Keratinocyte (primary cell): ENCODE measurements around the gene LPCAT1.

Experiments used
- EZH2 ChIP-seq: IDR thresholded peaks from one replicate; pipeline ENCODE4 v1.6.1; 2012; ENCODE audit warnings: inconsistent platforms, mild to moderate bottlenecking, low read length, moderate library complexity
- TF ChIP-seq, protein P1 (sequence below), 3 experiments: IDR thresholded peaks in 1 of 3; conservative IDR thresholded peaks in 1 of 3; optimal IDR thresholded peaks in 1 of 3; 2 replicates in 2 of 3; 3 replicates in 1 of 3; pipeline versions ENCODE3 to v1.5.1; 2011; ENCODE audit warnings: low read length in 3 of 3, mild to moderate bottlenecking in 3 of 3, moderate library complexity in 2 of 3, control low read depth in 1 of 3, inconsistent platforms in 1 of 3; ENCODE audit not compliant: insufficient read depth in 2 of 3; ENCODE audit errors: extremely low read depth in 1 of 3

DNA sequence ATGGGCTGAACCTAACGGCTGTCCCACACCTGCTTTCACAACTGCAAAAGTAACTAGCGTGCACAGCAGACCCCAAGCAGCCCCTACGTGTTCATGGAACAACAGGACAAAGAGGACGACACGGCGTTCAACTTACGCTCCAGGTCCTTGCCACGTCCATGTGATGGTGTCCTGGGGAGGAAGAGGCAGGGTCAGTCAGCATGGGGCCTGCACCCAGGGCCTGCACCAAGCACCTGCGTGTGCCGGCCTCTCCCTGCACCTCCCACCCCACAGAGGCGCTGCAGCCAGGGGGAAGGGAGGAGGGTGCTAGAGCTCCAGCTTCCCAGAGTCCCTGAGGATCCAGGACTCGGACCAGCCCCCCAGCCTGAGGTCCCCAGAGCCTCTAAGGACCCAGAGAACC is 43.0 kb downstream of the LPCAT1 start:
- TF ChIP-seq, protein P1, sequence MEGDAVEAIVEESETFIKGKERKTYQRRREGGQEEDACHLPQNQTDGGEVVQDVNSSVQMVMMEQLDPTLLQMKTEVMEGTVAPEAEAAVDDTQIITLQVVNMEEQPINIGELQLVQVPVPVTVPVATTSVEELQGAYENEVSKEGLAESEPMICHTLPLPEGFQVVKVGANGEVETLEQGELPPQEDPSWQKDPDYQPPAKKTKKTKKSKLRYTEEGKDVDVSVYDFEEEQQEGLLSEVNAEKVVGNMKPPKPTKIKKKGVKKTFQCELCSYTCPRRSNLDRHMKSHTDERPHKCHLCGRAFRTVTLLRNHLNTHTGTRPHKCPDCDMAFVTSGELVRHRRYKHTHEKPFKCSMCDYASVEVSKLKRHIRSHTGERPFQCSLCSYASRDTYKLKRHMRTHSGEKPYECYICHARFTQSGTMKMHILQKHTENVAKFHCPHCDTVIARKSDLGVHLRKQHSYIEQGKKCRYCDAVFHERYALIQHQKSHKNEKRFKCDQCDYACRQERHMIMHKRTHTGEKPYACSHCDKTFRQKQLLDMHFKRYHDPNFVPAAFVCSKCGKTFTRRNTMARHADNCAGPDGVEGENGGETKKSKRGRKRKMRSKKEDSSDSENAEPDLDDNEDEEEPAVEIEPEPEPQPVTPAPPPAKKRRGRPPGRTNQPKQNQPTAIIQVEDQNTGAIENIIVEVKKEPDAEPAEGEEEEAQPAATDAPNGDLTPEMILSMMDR (optimal IDR thresholded peaks at IDR 0.05 in 1 of 3, IDR thresholded peaks at IDR 0.05 in 1 of 3, conservative IDR thresholded peaks at IDR 0.05 in 1 of 3; ENCODE audit: extremely low read depth in 1 of 3, insufficient read depth in 2 of 3, low read length in 3 of 3) = no peak
- TF ChIP-seq EZH2 = no peak
